Measurements from ENCODE around the gene AFDN.

AFDN gene

DNA sequence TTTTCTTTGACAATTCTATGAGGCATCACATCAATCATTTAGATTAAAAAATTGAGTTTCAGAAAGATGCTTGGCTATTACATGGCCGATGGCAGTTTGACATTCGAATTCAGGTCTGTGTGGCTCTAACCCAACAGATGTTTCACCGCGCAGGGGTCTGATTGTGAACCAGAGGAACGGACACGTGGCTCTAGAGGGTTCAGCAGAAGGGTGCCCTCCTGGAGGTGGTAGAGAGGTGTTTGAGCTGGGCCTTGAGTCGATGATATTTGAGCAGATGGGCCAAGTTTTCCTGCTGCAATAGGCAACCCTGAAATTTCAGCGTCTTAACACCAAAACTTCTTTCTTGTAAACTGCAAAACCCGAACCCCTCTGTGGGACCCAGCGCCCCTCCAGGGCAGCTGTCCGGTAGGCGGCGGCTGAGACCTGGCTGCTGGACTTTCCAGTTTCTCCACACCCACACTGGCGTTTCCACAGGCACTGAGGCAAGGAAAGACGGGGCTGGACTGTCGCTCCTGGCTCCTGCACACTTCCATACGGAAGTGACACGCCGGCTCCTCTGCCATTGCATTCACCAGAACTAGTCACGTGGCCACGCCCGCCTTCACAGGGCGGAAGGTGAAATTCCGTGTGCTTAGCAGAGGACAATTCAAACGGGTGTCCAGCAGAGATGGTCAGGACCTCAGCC lies 11.3 kb upstream of the AFDN start:
- ChIA-PET POLR2A (no interaction called here), CTCF (no interaction called here)
- DNase-seq (ENCODE audit: extremely low spot score), result no peak
- TF ChIP-seq NFRKB (IDR thresholded peaks at IDR 0.05) (no peak), ARNT (IDR thresholded peaks at IDR 0.05) (no peak), PKNOX1 (IDR thresholded peaks at IDR 0.05) (no peak), CTBP1 (IDR thresholded peaks at IDR 0.05; ENCODE audit: borderline replicate concordance) (no peak), TARDBP (IDR thresholded peaks at IDR 0.05) (no peak), FOXK2 (IDR thresholded peaks at IDR 0.05) (no peak), L3MBTL2 (conservative IDR thresholded peaks at IDR 0.05) (no peak), LEF1 (IDR thresholded peaks at IDR 0.05; ENCODE audit: borderline replicate concordance) (no peak), HDGF (IDR thresholded peaks at IDR 0.05; ENCODE audit: borderline replicate concordance) (no peak), SP1 (IDR thresholded peaks at IDR 0.05) (no peak), ZNF384 (IDR thresholded peaks at IDR 0.05) (no peak), SUZ12 (IDR thresholded peaks at IDR 0.05) (no peak), FOXA1 (IDR thresholded peaks at IDR 0.05) (no peak), BHLHE40 (IDR thresholded peaks at IDR 0.05; ENCODE audit: borderline replicate concordance) (no peak), ELF4 (IDR thresholded peaks at IDR 0.05) (no peak), FOXM1 (IDR thresholded peaks at IDR 0.05; ENCODE audit: borderline replicate concordance) (no peak)

DNA sequence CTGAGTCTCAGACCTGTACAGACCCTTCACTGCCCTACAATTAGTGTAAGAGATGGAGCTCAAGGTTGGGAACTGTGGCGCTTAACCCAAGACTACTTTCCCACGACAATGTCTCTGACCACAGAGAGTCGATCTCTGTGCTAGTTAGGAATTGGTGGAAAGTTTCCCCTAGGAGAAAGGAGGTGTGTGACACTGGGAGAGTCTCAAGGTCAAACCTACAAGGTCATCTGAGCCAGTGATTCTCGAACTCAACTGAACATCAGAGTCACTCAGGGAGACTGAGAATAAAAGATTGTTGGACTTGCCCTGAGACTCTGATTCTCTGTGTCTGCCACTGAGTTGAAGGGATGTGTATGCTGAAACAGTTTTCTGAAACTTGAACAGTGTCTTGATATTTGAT lies 9.7 kb upstream of the AFDN start:
- ChIA-PET POLR2A (no interaction called here), CTCF (no interaction called here)
- no peak for DNase-seq (ENCODE audit: extremely low spot score)
- TF ChIP-seq ARNT (IDR thresholded peaks at IDR 0.05), result no peak
- no peak for TF ChIP-seq ELF4 (IDR thresholded peaks at IDR 0.05)
- no peak for TF ChIP-seq BHLHE40 (IDR thresholded peaks at IDR 0.05; ENCODE audit: borderline replicate concordance)
- no peak for TF ChIP-seq SP1 (IDR thresholded peaks at IDR 0.05)
- no peak for TF ChIP-seq FOXA1 (IDR thresholded peaks at IDR 0.05)

DNA sequence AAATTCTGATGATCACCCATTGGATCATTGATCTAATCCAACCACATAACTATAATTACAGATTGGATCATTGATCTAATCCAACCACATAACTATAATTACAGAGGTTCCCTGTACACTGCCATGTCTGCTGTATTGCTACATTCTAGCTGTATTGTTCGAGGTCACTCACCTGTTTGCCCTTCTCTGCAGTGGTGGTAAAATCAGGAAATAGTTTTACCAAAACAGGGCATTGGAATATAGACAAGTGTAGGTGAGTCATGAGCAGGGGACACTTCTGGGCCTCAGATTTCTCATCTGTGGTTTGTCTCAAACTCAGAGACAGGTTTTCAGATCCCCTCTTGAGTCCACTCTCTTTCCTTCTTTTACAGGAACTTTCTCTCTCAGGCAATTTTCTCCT lies 9.0 kb upstream of the AFDN start:
- no peak for TF ChIP-seq ELF4 (IDR thresholded peaks at IDR 0.05)
- TF ChIP-seq SP1 (IDR thresholded peaks at IDR 0.05), result no peak
- no peak for TF ChIP-seq PKNOX1 (IDR thresholded peaks at IDR 0.05)
- TF ChIP-seq FOXK2 (IDR thresholded peaks at IDR 0.05), result no peak
- TF ChIP-seq CTBP1 (IDR thresholded peaks at IDR 0.05; ENCODE audit: borderline replicate concordance), result no peak
- TF ChIP-seq SUZ12 (IDR thresholded peaks at IDR 0.05), result no peak
- no peak for TF ChIP-seq HDGF (IDR thresholded peaks at IDR 0.05; ENCODE audit: borderline replicate concordance)
- TF ChIP-seq L3MBTL2 (conservative IDR thresholded peaks at IDR 0.05), result no peak
- TF ChIP-seq FOXM1 (IDR thresholded peaks at IDR 0.05; ENCODE audit: borderline replicate concordance), result no peak
- TF ChIP-seq LEF1 (IDR thresholded peaks at IDR 0.05; ENCODE audit: borderline replicate concordance), result no peak
- no peak for TF ChIP-seq ZNF384 (IDR thresholded peaks at IDR 0.05)
- no peak for TF ChIP-seq NFRKB (IDR thresholded peaks at IDR 0.05)
- TF ChIP-seq FOXA1 (IDR thresholded peaks at IDR 0.05), result no peak
- TF ChIP-seq BHLHE40 (IDR thresholded peaks at IDR 0.05; ENCODE audit: borderline replicate concordance), result no peak
- no peak for TF ChIP-seq TARDBP (IDR thresholded peaks at IDR 0.05)
- TF ChIP-seq ARNT (IDR thresholded peaks at IDR 0.05), result no peak
- ChIA-PET POLR2A (no interaction called here), CTCF (no interaction called here)
- DNase-seq (ENCODE audit: extremely low spot score), result no peak

DNA sequence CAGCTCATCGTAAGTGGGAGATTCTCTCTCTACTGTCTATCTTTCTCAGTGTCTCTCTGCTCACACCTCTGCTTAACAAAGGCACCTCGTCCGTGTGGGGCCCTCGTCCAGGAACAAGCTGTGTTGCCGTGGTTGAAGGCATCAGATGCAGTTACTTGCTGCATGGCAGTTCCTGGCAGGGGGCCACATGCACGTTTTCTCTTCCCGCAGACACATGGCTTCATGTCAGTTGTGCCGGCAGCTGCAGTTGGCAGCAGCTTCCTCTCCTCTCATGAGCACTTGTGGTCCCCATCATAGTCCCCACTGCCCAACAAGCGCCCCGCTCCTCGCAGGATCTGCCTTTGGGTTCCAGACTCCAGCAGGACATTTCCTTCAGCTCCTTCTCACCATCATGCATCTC lies 7.1 kb upstream of the AFDN start:
- ChIA-PET POLR2A (no interaction called here), CTCF (no interaction called here)
- DNase-seq (ENCODE audit: extremely low spot score), result no peak
- TF ChIP-seq ZNF384 (IDR thresholded peaks at IDR 0.05), result no peak
- TF ChIP-seq NFRKB (IDR thresholded peaks at IDR 0.05), result no peak
- no peak for TF ChIP-seq SUZ12 (IDR thresholded peaks at IDR 0.05)
- TF ChIP-seq FOXM1 (IDR thresholded peaks at IDR 0.05; ENCODE audit: borderline replicate concordance), result no peak
- no peak for TF ChIP-seq FOXK2 (IDR thresholded peaks at IDR 0.05)
- no peak for TF ChIP-seq CTBP1 (IDR thresholded peaks at IDR 0.05; ENCODE audit: borderline replicate concordance)
- no peak for TF ChIP-seq PKNOX1 (IDR thresholded peaks at IDR 0.05)
- TF ChIP-seq BHLHE40 (IDR thresholded peaks at IDR 0.05; ENCODE audit: borderline replicate concordance), result no peak
- TF ChIP-seq ARNT (IDR thresholded peaks at IDR 0.05), result no peak
- no peak for TF ChIP-seq LEF1 (IDR thresholded peaks at IDR 0.05; ENCODE audit: borderline replicate concordance)
- TF ChIP-seq L3MBTL2 (conservative IDR thresholded peaks at IDR 0.05), result no peak
- TF ChIP-seq ELF4 (IDR thresholded peaks at IDR 0.05), result no peak
- no peak for TF ChIP-seq TARDBP (IDR thresholded peaks at IDR 0.05)
- no peak for TF ChIP-seq FOXA1 (IDR thresholded peaks at IDR 0.05)

GRCh38 chr6:167820681-167821080 lies 6.0 kb upstream of the AFDN start:
- TF ChIP-seq BHLHE40 (IDR thresholded peaks at IDR 0.05; ENCODE audit: borderline replicate concordance), result no peak
- no peak for TF ChIP-seq ELF4 (IDR thresholded peaks at IDR 0.05)
- no peak for TF ChIP-seq FOXM1 (IDR thresholded peaks at IDR 0.05; ENCODE audit: borderline replicate concordance)
- TF ChIP-seq ZNF384 (IDR thresholded peaks at IDR 0.05), result no peak
- TF ChIP-seq CTBP1 (IDR thresholded peaks at IDR 0.05; ENCODE audit: borderline replicate concordance), result no peak
- TF ChIP-seq LEF1 (IDR thresholded peaks at IDR 0.05; ENCODE audit: borderline replicate concordance), result no peak
- TF ChIP-seq FOXK2 (IDR thresholded peaks at IDR 0.05), result no peak
- TF ChIP-seq TARDBP (IDR thresholded peaks at IDR 0.05), result no peak
- no peak for TF ChIP-seq NFRKB (IDR thresholded peaks at IDR 0.05)
- TF ChIP-seq SUZ12 (IDR thresholded peaks at IDR 0.05), result no peak
- TF ChIP-seq FOXA1 (IDR thresholded peaks at IDR 0.05), result no peak
- TF ChIP-seq HDGF (IDR thresholded peaks at IDR 0.05; ENCODE audit: borderline replicate concordance), result no peak
- TF ChIP-seq PKNOX1 (IDR thresholded peaks at IDR 0.05), result no peak
- no peak for TF ChIP-seq SP1 (IDR thresholded peaks at IDR 0.05)
- no peak for TF ChIP-seq ARNT (IDR thresholded peaks at IDR 0.05)
- no peak for TF ChIP-seq L3MBTL2 (conservative IDR thresholded peaks at IDR 0.05)
- POLR2A ChIA-PET, result no interaction called here
- DNase-seq (ENCODE audit: extremely low spot score), result no peak
- CTCF ChIA-PET, result no interaction called here
